Calu3 (cell line): ENCODE results near the gene HECTD2. TPM values are rescaled to one million over a fixed set of nuclear protein-coding genes. Genes with fewer than 3 reads are reported as not detected.

ENCODE experiments used
- BruUV-seq: library from RNA; stranded (reverse); fragments of 400-500 nt; replicated peaks from 2 replicates; lab custom pipeline; 2021; lab: Mats Ljungman, UMichigan
- CTCF ChIA-PET: fragments of 300-600 bp; sonication (Branson Sonifier 250); formaldehyde crosslinking; loops from one replicate; lab custom pipeline; 2022; ENCODE audit warnings: antibody characterized with exemption; lab: Charles Lee
- DNase-seq: peaks from one replicate; pipeline ENCODE4 v3.0.0; 2022
- H3K27ac Mint-ChIP-seq: one replicate; pipeline ENCODE4 v1.8.0; 2022; ENCODE audit warnings: mixed read lengths; ENCODE audit not compliant: unreplicated experiment
- H3K27me3 Mint-ChIP-seq: one replicate; pipeline ENCODE4 v1.8.0; 2022; ENCODE audit warnings: mixed read lengths; ENCODE audit not compliant: unreplicated experiment
- H3K36me3 Mint-ChIP-seq: one replicate; pipeline ENCODE4 v1.8.0; 2022; ENCODE audit warnings: mild to moderate bottlenecking, moderate library complexity, mixed read lengths; ENCODE audit not compliant: insufficient read depth, unreplicated experiment
- H3K4me1 Mint-ChIP-seq: one replicate; pipeline ENCODE4 v1.8.0; 2022; ENCODE audit warnings: mild to moderate bottlenecking, low read depth, mixed read lengths; ENCODE audit not compliant: unreplicated experiment
- H3K4me3 Mint-ChIP-seq: one replicate; pipeline ENCODE4 v1.8.0; 2022; ENCODE audit warnings: mild to moderate bottlenecking, low read depth, moderate library complexity, mixed read lengths; ENCODE audit not compliant: unreplicated experiment
- H3K9me3 Mint-ChIP-seq: one replicate; pipeline ENCODE4 v1.8.0; 2022; ENCODE audit warnings: low read depth, mixed read lengths; ENCODE audit not compliant: unreplicated experiment
- intact Hi-C: fragments of 100-400 bp; cut with micrococcal nuclease; formaldehyde crosslinking; loops from one replicate; pipeline ENCODE4 v1.10.0; 2022; ENCODE audit not compliant: unreplicated experiment
- total RNA-seq: library from RNA; stranded (reverse); gene quantifications from 2 replicates; pipeline ENCODE4 v1.2.3, GENCODE V29; 2022
- TF ChIP-seq, protein P1 (sequence below): fragments of 200-600 bp; IDR thresholded peaks from one replicate; pipeline ENCODE4 v1.8.0; 2022; ENCODE audit warnings: antibody characterized with exemption; ENCODE audit not compliant: unreplicated experiment

Gene HECTD2
- total RNA-seq, 1 experiment from 2014 or later, result 2.7 TPM

GRCh38 chr10:91474009-91474408 is 63.9 kb downstream of the HECTD2 start:
- H3K9me3 Mint-ChIP-seq, result no peaks in the 10 kb centered on the region
- no peaks in the 10 kb centered on the region for H3K4me1 Mint-ChIP-seq
- intact Hi-C loops, result no loop called here
- DNase-seq, result no peak
- no peaks in the 10 kb centered on the region for H3K36me3 Mint-ChIP-seq
- BruUV-seq, result no TSS peak
- CTCF ChIA-PET, result no interaction called here
- no peak overlapping the region for H3K27ac Mint-ChIP-seq
- no peaks in the 10 kb centered on the region for H3K27me3 Mint-ChIP-seq
- TF ChIP-seq, protein P1, sequence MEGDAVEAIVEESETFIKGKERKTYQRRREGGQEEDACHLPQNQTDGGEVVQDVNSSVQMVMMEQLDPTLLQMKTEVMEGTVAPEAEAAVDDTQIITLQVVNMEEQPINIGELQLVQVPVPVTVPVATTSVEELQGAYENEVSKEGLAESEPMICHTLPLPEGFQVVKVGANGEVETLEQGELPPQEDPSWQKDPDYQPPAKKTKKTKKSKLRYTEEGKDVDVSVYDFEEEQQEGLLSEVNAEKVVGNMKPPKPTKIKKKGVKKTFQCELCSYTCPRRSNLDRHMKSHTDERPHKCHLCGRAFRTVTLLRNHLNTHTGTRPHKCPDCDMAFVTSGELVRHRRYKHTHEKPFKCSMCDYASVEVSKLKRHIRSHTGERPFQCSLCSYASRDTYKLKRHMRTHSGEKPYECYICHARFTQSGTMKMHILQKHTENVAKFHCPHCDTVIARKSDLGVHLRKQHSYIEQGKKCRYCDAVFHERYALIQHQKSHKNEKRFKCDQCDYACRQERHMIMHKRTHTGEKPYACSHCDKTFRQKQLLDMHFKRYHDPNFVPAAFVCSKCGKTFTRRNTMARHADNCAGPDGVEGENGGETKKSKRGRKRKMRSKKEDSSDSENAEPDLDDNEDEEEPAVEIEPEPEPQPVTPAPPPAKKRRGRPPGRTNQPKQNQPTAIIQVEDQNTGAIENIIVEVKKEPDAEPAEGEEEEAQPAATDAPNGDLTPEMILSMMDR, result no peak
- H3K4me3 Mint-ChIP-seq, result no peak overlapping the region

GRCh38 chr10:91477236-91477635 is 67.1 kb downstream of the HECTD2 start:
- Mint-ChIP-seq H3K4me3 (no peak overlapping the region), H3K36me3 (no peaks in the 10 kb centered on the region), H3K4me1 (no peaks in the 10 kb centered on the region), H3K27me3 (no peaks in the 10 kb centered on the region), H3K9me3 (no peaks in the 10 kb centered on the region), H3K27ac (no peak overlapping the region)
- TF ChIP-seq, protein P1, result no peak
- no peak for DNase-seq
- CTCF ChIA-PET, result no interaction called here
- intact Hi-C loops, result no loop called here
- no TSS peak for BruUV-seq

- no peak for DNase-seq
- Mint-ChIP-seq H3K4me3 (no peak overlapping the region), H3K27me3 (no peaks in the 10 kb centered on the region), H3K36me3 (no peaks in the 10 kb centered on the region), H3K27ac (no peak overlapping the region), H3K9me3 (no peaks in the 10 kb centered on the region), H3K4me1 (no peaks in the 10 kb centered on the region)
- CTCF ChIA-PET, result no interaction called here
- intact Hi-C loops, result no loop called here
- TF ChIP-seq, protein P1, result no peak
- BruUV-seq, result no TSS peak
Observed at GRCh38 chr10:91479583-91479982, 69.4 kb downstream of the HECTD2 start.

DNA sequence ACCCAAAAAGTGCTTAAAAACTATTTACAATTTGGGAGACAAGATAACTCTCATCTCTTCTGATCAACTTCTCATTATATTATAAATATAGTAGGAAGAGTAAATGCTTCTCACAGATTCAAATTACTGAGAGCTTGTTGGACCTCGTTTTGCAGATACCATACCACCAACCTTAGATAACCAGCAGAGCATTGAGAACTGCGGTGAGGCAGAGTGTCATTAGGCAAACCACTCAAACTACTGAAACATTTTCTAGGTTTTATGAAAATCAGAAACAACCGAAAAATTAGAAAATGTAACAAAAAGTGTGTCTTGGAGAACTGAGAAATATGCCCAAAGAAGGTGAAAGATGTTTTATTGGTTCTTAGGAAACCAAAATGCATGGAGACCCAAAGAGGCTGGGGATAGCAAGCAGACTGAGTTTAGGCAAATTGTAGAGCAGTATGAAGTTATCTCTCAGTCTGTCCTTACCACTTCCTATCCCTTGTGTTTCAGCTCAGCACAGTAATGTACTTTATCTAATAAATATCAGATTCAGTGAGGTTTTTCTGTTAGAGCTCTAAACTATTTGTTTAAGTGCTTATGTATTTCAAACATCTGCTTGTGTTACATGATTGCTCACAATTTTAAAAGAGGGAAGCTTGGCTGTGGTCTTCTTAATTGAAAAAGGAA is 77.9 kb downstream of the HECTD2 start:
- no peaks in the 10 kb centered on the region for H3K9me3 Mint-ChIP-seq
- CTCF ChIA-PET, result no interaction called here
- H3K27ac Mint-ChIP-seq, result no peak overlapping the region
- H3K36me3 Mint-ChIP-seq, result no peaks in the 10 kb centered on the region
- intact Hi-C loops, result no loop called here
- H3K4me1 Mint-ChIP-seq, result no peaks in the 10 kb centered on the region
- BruUV-seq, result no TSS peak
- TF ChIP-seq, protein P1, result no peak
- no peaks in the 10 kb centered on the region for H3K27me3 Mint-ChIP-seq
- no peak for DNase-seq
- no peak overlapping the region for H3K4me3 Mint-ChIP-seq
